HFF-Myc (cell line): Measurements from ENCODE around the gene C5orf47.
"Not testable (repeated sequence)": the region's sequence is repeated elsewhere in the genome, so short reads cannot be mapped to it uniquely, and the experiment has no call there.

Source experiments
- DNase-seq: peaks from one replicate; pipeline ENCODE4 v3.0.0-alpha.2; 2011; ENCODE audit warnings: low read depth; ENCODE audit errors: extremely low read depth
- H3K4me3 ChIP-seq: replicated peaks from 2 replicates; pipeline ENCODE4 v1.5.1; 2011; ENCODE audit warnings: low read depth, mild to moderate bottlenecking, control low read depth, low read length
- CTCF ChIP-seq: IDR thresholded peaks from 2 replicates; pipeline ENCODE4 v1.5.1; 2012; ENCODE audit warnings: mild to moderate bottlenecking, low read depth, low read length, control low read depth; ENCODE audit errors: missing control alignments

Gene C5orf47

GRCh38 chr5:174000076-174000475, 11.1 kb downstream of the C5orf47 start:
- TF ChIP-seq CTCF = no peak
- DNase-seq = no peak
- no peak overlapping the region for H3K4me3 ChIP-seq

GRCh38 chr5:174003795-174004194, 14.8 kb downstream of the C5orf47 start:
- H3K4me3 ChIP-seq = no peak overlapping the region
- no peak for DNase-seq
- no peak for TF ChIP-seq CTCF

- no peak overlapping the region for H3K4me3 ChIP-seq
- no peak for TF ChIP-seq CTCF
- DNase-seq = no peak
These were observed 20.0 kb downstream of the C5orf47 start for GRCh38 chr5:174008922-174009321.

- H3K4me3 ChIP-seq = no peak overlapping the region
- no peak for TF ChIP-seq CTCF
- DNase-seq = no peak
These were observed 21.4 kb downstream of the C5orf47 start for GRCh38 chr5:174010365-174010764.

- no peak overlapping the region for H3K4me3 ChIP-seq
- TF ChIP-seq CTCF = no peak
- DNase-seq = no peak
These were observed 22.5 kb downstream of the C5orf47 start for GRCh38 chr5:174011441-174011840.

GRCh38 chr5:174020069-174020927, 31.3 kb downstream of the C5orf47 start:
- peak; percentile 51 for TF ChIP-seq CTCF
- peak; percentile 38 for DNase-seq
- not testable (repeated sequence) for H3K4me3 ChIP-seq
